PC-3 (cell line): ENCODE measurements around the gene CFI. TPM values are rescaled to one million over a fixed set of nuclear protein-coding genes. Genes with fewer than 3 reads are reported as not detected.

Experiments used
- ATAC-seq: fragments of 200-7000 bp; cut with Tn5 transposase; 2 replicates; pipeline ENCODE4 v1.9.1; 2020; ENCODE audit warnings: mild to moderate bottlenecking, moderate library complexity
- BruUV-seq: library from RNA; stranded (reverse); fragments of 400-500 nt; replicated peaks from 2 replicates; lab custom pipeline; 2021; lab: Mats Ljungman, UMichigan
- CTCF ChIA-PET: fragments of 300-600 bp; sonication (Branson Sonifier 250); formaldehyde crosslinking; loops from one replicate; lab custom pipeline; 2022; ENCODE audit warnings: antibody characterized with exemption; lab: Charles Lee
- POLR2A ChIA-PET: fragments of 300-600 bp; sonication (Branson Sonifier 250); formaldehyde crosslinking; loops from one replicate; lab custom pipeline; 2022; ENCODE audit warnings: antibody characterized with exemption; ENCODE audit not compliant: unreplicated experiment; lab: Charles Lee
- DNase-seq: peaks from one replicate; pipeline ENCODE4 v3.0.0-alpha.2; 2015
- H2AFZ ChIP-seq: fragments of 300-600 bp; sonication (generic); 2 replicates; pipeline ENCODE4 v1.6.0; 2016; ENCODE audit warnings: antibody characterized with exemption, low read length
- H3F3A ChIP-seq: fragments of 300-600 bp; sonication (generic); one replicate; pipeline ENCODE4 v1.6.0; 2017; ENCODE audit warnings: antibody characterized with exemption, low read length, control low read depth, mild to moderate bottlenecking; ENCODE audit not compliant: unreplicated experiment
- H3K27ac ChIP-seq: fragments of 300-600 bp; sonication (generic); 2 replicates; pipeline ENCODE4 v1.5.1; 2016; ENCODE audit warnings: mild to moderate bottlenecking, low read length
- H3K27me3 ChIP-seq: fragments of 300-600 bp; sonication (generic); 2 replicates; pipeline ENCODE4 v1.6.1; 2016; ENCODE audit warnings: low read length, mixed read lengths
- H3K36me3 ChIP-seq: fragments of 300-600 bp; sonication (generic); 2 replicates; pipeline ENCODE4 v1.6.1; 2016; ENCODE audit warnings: low read depth, mixed run types, low read length, mixed read lengths
- H3K4me1 ChIP-seq: fragments of 300-600 bp; sonication (generic); 2 replicates; pipeline ENCODE4 v1.5.1; 2016; ENCODE audit warnings: low read length; ENCODE audit not compliant: insufficient read depth
- H3K4me2 ChIP-seq: fragments of 300-600 bp; sonication (generic); 2 replicates; pipeline ENCODE4 v1.6.0; 2016; ENCODE audit warnings: low read length
- H3K4me3 ChIP-seq: fragments of 300-600 bp; sonication (generic); 2 replicates; pipeline ENCODE4 v1.5.1; 2016; ENCODE audit warnings: mild to moderate bottlenecking, low read length, mixed read lengths
- H3K79me2 ChIP-seq: fragments of 300-600 bp; sonication (generic); 2 replicates; pipeline ENCODE4 v1.6.1; 2017; ENCODE audit warnings: low read length, mixed read lengths
- H3K9ac ChIP-seq: fragments of 300-600 bp; sonication (generic); 2 replicates; pipeline ENCODE4 v1.6.0; 2016; ENCODE audit warnings: mild to moderate bottlenecking, low read length
- H3K9me2 ChIP-seq: fragments of 300-600 bp; sonication (generic); replicated peaks from 2 replicates; pipeline ENCODE4 v1.6.1; 2016; ENCODE audit warnings: mixed run types, low read length, mixed read lengths
- H3K9me3 ChIP-seq: fragments of 300-600 bp; sonication (generic); 2 replicates; pipeline ENCODE4 v1.6.1; 2016; ENCODE audit warnings: low read length, mixed read lengths
- H4K20me1 ChIP-seq: fragments of 300-600 bp; sonication (generic); 2 replicates; pipeline ENCODE4 v1.6.1; 2016; ENCODE audit warnings: low read length, mixed read lengths
- CTCF ChIP-seq: fragments of 300-600 bp; sonication (generic); conservative IDR thresholded peaks from 2 replicates; pipeline ENCODE4 v1.5.1; 2017; ENCODE audit warnings: antibody characterized with exemption, low read depth, mild to moderate bottlenecking, low read length
- EZH2 ChIP-seq: fragments of 300-600 bp; sonication (generic); IDR thresholded peaks from one replicate; pipeline ENCODE4 v1.6.1; 2017; ENCODE audit warnings: antibody characterized with exemption, mild to moderate bottlenecking, low read length; ENCODE audit not compliant: unreplicated experiment
- EZH2phosphoT487 ChIP-seq: fragments of 300-600 bp; sonication (generic); IDR thresholded peaks from 2 replicates; pipeline ENCODE4 v1.6.1; 2018; ENCODE audit warnings: mild to moderate bottlenecking, antibody characterized with exemption, low read length, borderline replicate concordance
- intact Hi-C: fragments of 100-400 bp; cut with micrococcal nuclease; formaldehyde crosslinking; loops from 2 replicates; pipeline ENCODE4 v1.9.0; 2023
- total RNA-seq: library from RNA; depleted of rRNA; stranded (reverse); fragments of >200 nt; gene quantifications from 2 replicates; pipeline ENCODE4 v1.2.3, GENCODE V29; 2014

Gene CFI
- total RNA-seq, 1 experiment from 2014 or later: not detected

GRCh38 chr4:109810552-109811387 is 9.0 kb upstream of the CFI start:
- DNase-seq (no peak), ATAC-seq (no peak)
- Histone ChIP-seq H3F3A (no peaks in the 10 kb centered on the region), H3K4me2 (no peak overlapping the region), H3K9ac (no peak overlapping the region), H3K79me2 (peaks cover 3% of the 10 kb centered on the region), H3K9me3 (no peaks in the 10 kb centered on the region), H3K27ac (no peak overlapping the region), H3K27me3 (no peaks in the 10 kb centered on the region), H3K4me1 (no peaks in the 10 kb centered on the region), H4K20me1 (no peaks in the 10 kb centered on the region), H3K36me3 (no peaks in the 10 kb centered on the region), H3K4me3 (no peak overlapping the region), H2AFZ (no peak overlapping the region), H3K9me2 (no peaks in the 10 kb centered on the region)
- ChIA-PET POLR2A (interaction anchor here (0.6 kb wide), 1 partner anchor 110 kb away, joined by 3 read pairs; no protein-coding TSS in a partner anchor), CTCF (no interaction called here)
- intact Hi-C loops: no loop called here
- TF ChIP-seq EZH2phosphoT487: no peak
- no peak for TF ChIP-seq CTCF
- TF ChIP-seq EZH2: no peak
- no TSS peak for BruUV-seq

GRCh38 chr4:109809655-109810054 is 7.9 kb upstream of the CFI start:
- Histone ChIP-seq H3K79me2 (no peaks in the 10 kb centered on the region), H4K20me1 (no peaks in the 10 kb centered on the region), H3K36me3 (no peaks in the 10 kb centered on the region), H3K4me1 (no peaks in the 10 kb centered on the region), H3K9ac (no peak overlapping the region), H3K4me3 (no peak overlapping the region), H3K27me3 (no peaks in the 10 kb centered on the region), H3K27ac (no peak overlapping the region), H3K9me3 (no peaks in the 10 kb centered on the region), H3F3A (no peaks in the 10 kb centered on the region), H3K4me2 (no peak overlapping the region), H2AFZ (no peak overlapping the region), H3K9me2 (no peaks in the 10 kb centered on the region)
- ChIA-PET POLR2A (no interaction called here), CTCF (no interaction called here)
- no TSS peak for BruUV-seq
- ATAC-seq (no peak), DNase-seq (no peak)
- intact Hi-C loops: no loop called here
- no peak for TF ChIP-seq EZH2
- no peak for TF ChIP-seq CTCF
- TF ChIP-seq EZH2phosphoT487: no peak
